IPS DF 4.7 (cell line): Measurements from ENCODE around the gene SLCO3A1.

Source experiments
- DNase-seq: peaks from one replicate; pipeline ENCODE4 v3.0.0-alpha.2; 2013; ENCODE audit warnings: low spot score; ENCODE audit errors: extremely low read depth

The SLCO3A1 gene

GRCh38 chr15:91881569-91882297 is 28.2 kb downstream of the SLCO3A1 start:
- no peak for DNase-seq

- no peak for DNase-seq
Observed at GRCh38 chr15:91882858-91883586, 29.5 kb downstream of the SLCO3A1 start.

- no peak for DNase-seq
Observed at GRCh38 chr15:91884606-91885005, 31.1 kb downstream of the SLCO3A1 start.

GRCh38 chr15:91885054-91885453 is 31.5 kb downstream of the SLCO3A1 start:
- no peak for DNase-seq

GRCh38 chr15:91885714-91886270 is 32.3 kb downstream of the SLCO3A1 start:
- no peak for DNase-seq

- no peak for DNase-seq
Observed at GRCh38 chr15:91886878-91887277, 33.4 kb downstream of the SLCO3A1 start.

GRCh38 chr15:91887321-91887720 is 33.8 kb downstream of the SLCO3A1 start:
- no peak for DNase-seq

- no peak for DNase-seq
Observed at GRCh38 chr15:91887921-91888373, 34.4 kb downstream of the SLCO3A1 start.

- DNase-seq = no peak
Observed at GRCh38 chr15:91889111-91889815, 35.8 kb downstream of the SLCO3A1 start.

GRCh38 chr15:91890614-91891013 is 37.1 kb downstream of the SLCO3A1 start:
- DNase-seq = no peak

- no peak for DNase-seq
Observed at GRCh38 chr15:91891101-91891500, 37.6 kb downstream of the SLCO3A1 start.

- DNase-seq = no peak
Observed at GRCh38 chr15:91891788-91892345, 38.4 kb downstream of the SLCO3A1 start.

- no peak for DNase-seq
Observed at GRCh38 chr15:91892436-91892835, 38.9 kb downstream of the SLCO3A1 start.

GRCh38 chr15:91894606-91895005 is 41.1 kb downstream of the SLCO3A1 start:
- no peak for DNase-seq

GRCh38 chr15:91895051-91895450 is 41.5 kb downstream of the SLCO3A1 start:
- no peak for DNase-seq

- DNase-seq = no peak
Observed at GRCh38 chr15:91896341-91897055, 43.0 kb downstream of the SLCO3A1 start.

- no peak for DNase-seq
Observed at GRCh38 chr15:91897585-91898372, 44.3 kb downstream of the SLCO3A1 start.

- no peak for DNase-seq
Observed at GRCh38 chr15:91898843-91899242, 45.3 kb downstream of the SLCO3A1 start.

- no peak for DNase-seq
Observed at GRCh38 chr15:91904942-91905341, 51.4 kb downstream of the SLCO3A1 start.

- DNase-seq = no peak
Observed at GRCh38 chr15:91908391-91908790, 54.9 kb downstream of the SLCO3A1 start.
